HCT116 (cell line): ENCODE measurements around the gene TCF12. TPM values are rescaled to one million over a fixed set of nuclear protein-coding genes. Genes with fewer than 3 reads are reported as not detected.

Experiments
- ATAC-seq: fragments of 200-7000 bp; cut with Tn5 transposase; 2 replicates; pipeline ENCODE4 v1.9.1; 2020; ENCODE audit warnings: mild to moderate bottlenecking, moderate library complexity
- BruUV-seq: library from RNA; stranded (reverse); fragments of 400-500 nt; replicated peaks from 2 replicates; lab custom pipeline; 2021; lab: Mats Ljungman, UMichigan
- CTCF ChIA-PET: fragments of 300-600 bp; sonication (Branson Sonifier 250); formaldehyde crosslinking; loops from one replicate; lab custom pipeline; 2021; ENCODE audit warnings: antibody characterized with exemption; lab: Charles Lee
- POLR2A ChIA-PET: fragments of 300-600, 350-600 bp; sonication (Branson Sonifier 250); formaldehyde crosslinking; loops from one replicate; lab custom pipeline; 2021; ENCODE audit warnings: antibody characterized with exemption; lab: Charles Lee
- RAD21 ChIA-PET, 2 experiments: fragments of 300-600 bp; sonication (Branson Sonifier 250); formaldehyde crosslinking; loops; one replicate each; lab custom pipeline; 2023; ENCODE audit warnings: low total read pairs in 2 of 2; ENCODE audit not compliant: uncharacterized antibody in 2 of 2, unreplicated experiment in 2 of 2, low non-redundant PET in 1 of 2; lab: Charles Lee
- DNase-seq: peaks from one replicate; pipeline ENCODE4 v3.0.0-alpha.2; 2010; ENCODE audit warnings: low read depth, low spot score
- H2AFZ ChIP-seq: fragments of 200-600 bp; shearing (Covaris generic), sonication (generic); 2 replicates; pipeline ENCODE4 v1.6.1; 2017; ENCODE audit warnings: low read depth, mixed run types, mixed read lengths, antibody characterized with exemption, low read length; ENCODE audit not compliant: poor library complexity, severe bottlenecking
- H3K27ac ChIP-seq: 2 replicates; pipeline ENCODE4 v1.5.1; 2012; ENCODE audit warnings: low read depth, low read length
- H3K27me3 ChIP-seq: fragments of 200-600 bp; sonication (generic); 2 replicates; pipeline ENCODE4 v1.6.1; 2016; ENCODE audit warnings: mixed run types, low read length, mixed read lengths; ENCODE audit not compliant: insufficient read depth
- H3K36me3 ChIP-seq, 2 experiments: fragments of 200-500 bp in 1 of 2; fragments of 200-600 bp in 1 of 2; sonication (Bioruptor generic) in 1 of 2; sonication (generic) in 1 of 2; 2 replicates each; pipeline versions ENCODE4 v1.5.1 to v1.6.1; 2014 to 2016; ENCODE audit warnings: low read length in 2 of 2, inconsistent platforms in 1 of 2, mixed read lengths in 1 of 2, mixed run types in 1 of 2; ENCODE audit not compliant: insufficient read depth in 2 of 2, control insufficient read depth in 1 of 2
- H3K4me1 ChIP-seq, 2 experiments: fragments of 200-600 bp in 1 of 2; sonication (generic) in 1 of 2; 2 replicates each; pipeline versions ENCODE4 v1.5.1 to v1.6.1; 2012 to 2017; ENCODE audit warnings: low read length in 2 of 2, inconsistent platforms in 1 of 2, mild to moderate bottlenecking in 1 of 2, mixed read lengths in 1 of 2, mixed run types in 1 of 2, moderate library complexity in 1 of 2; ENCODE audit not compliant: insufficient read depth in 2 of 2, control insufficient read depth in 1 of 2
- H3K4me2 ChIP-seq: fragments of 200-600 bp; sonication (generic); 2 replicates; pipeline ENCODE4 v1.6.1; 2017; ENCODE audit warnings: mixed run types, low read length, mixed read lengths
- H3K4me3 ChIP-seq, 2 experiments: fragments of 200-600 bp in 1 of 2; sonication (generic) in 1 of 2; replicated peaks in 1 of 2; 2 replicates each; pipeline ENCODE4 v1.5.1; 2011 to 2016; ENCODE audit warnings: low read length in 2 of 2, control low read depth in 1 of 2, low read depth in 1 of 2, mild to moderate bottlenecking in 1 of 2, mixed read lengths in 1 of 2, mixed run types in 1 of 2
- H3K79me2 ChIP-seq: fragments of 200-600 bp; sonication (generic); 2 replicates; pipeline ENCODE4 v1.6.1; 2017; ENCODE audit warnings: mild to moderate bottlenecking, mixed run types, low read length, moderate library complexity, mixed read lengths; ENCODE audit not compliant: insufficient read depth
- H3K9ac ChIP-seq: fragments of 200-600 bp; sonication (generic); 2 replicates; pipeline ENCODE4 v1.6.1; 2016; ENCODE audit warnings: low read length, mixed read lengths
- H3K9me2 ChIP-seq: fragments of 200-600 bp; sonication (generic), shearing (Covaris generic); 2 replicates; pipeline ENCODE4 v1.6.1; 2017; ENCODE audit warnings: mixed run types, mild to moderate bottlenecking, moderate library complexity; ENCODE audit not compliant: insufficient read depth
- H3K9me3 ChIP-seq, 2 experiments: fragments of 200-500 bp in 1 of 2; fragments of 200-600 bp in 1 of 2; sonication (Bioruptor generic) in 1 of 2; sonication (generic) in 1 of 2; 2 replicates each; pipeline ENCODE4 v1.6.1; 2014 to 2017; ENCODE audit warnings: low read length in 2 of 2, mixed read lengths in 2 of 2, inconsistent platforms in 1 of 2, low read depth in 1 of 2, mild to moderate bottlenecking in 1 of 2, mixed run types in 1 of 2, moderate library complexity in 1 of 2; ENCODE audit not compliant: control insufficient read depth in 1 of 2, insufficient read depth in 1 of 2
- H4K20me1 ChIP-seq: fragments of 200-600 bp; sonication (generic), shearing (Covaris generic); 2 replicates; pipeline ENCODE4 v1.6.1; 2017; ENCODE audit warnings: mixed run types, mild to moderate bottlenecking, moderate library complexity; ENCODE audit not compliant: insufficient read depth
- ATF3 ChIP-seq: IDR thresholded peaks from 2 replicates; pipeline ENCODE4 v1.6.1; 2012
- CEBPB ChIP-seq: IDR thresholded peaks from 2 replicates; pipeline ENCODE4 v1.6.1; 2012; ENCODE audit warnings: low read depth
- EGR1 ChIP-seq: IDR thresholded peaks from 2 replicates; pipeline ENCODE4 v1.6.1; 2012; ENCODE audit warnings: low read depth
- ELF1 ChIP-seq: IDR thresholded peaks from 2 replicates; pipeline ENCODE4 v1.6.1; 2012; ENCODE audit warnings: low read depth, borderline replicate concordance
- EZH2 ChIP-seq: fragments of 200-600 bp; sonication (generic); IDR thresholded peaks from 2 replicates; pipeline ENCODE4 v1.6.1; 2017; ENCODE audit warnings: antibody characterized with exemption, mixed run types
- EZH2phosphoT487 ChIP-seq: fragments of 200-600 bp; IDR thresholded peaks from 2 replicates; pipeline ENCODE4 v1.6.1; 2018; ENCODE audit warnings: antibody characterized with exemption, borderline replicate concordance
- JUND ChIP-seq: IDR thresholded peaks from 2 replicates; pipeline ENCODE4 v1.6.1; 2012
- POLR2A ChIP-seq: IDR thresholded peaks from 2 replicates; pipeline ENCODE4 v1.7.0; 2011; ENCODE audit warnings: borderline replicate concordance; ENCODE audit not compliant: insufficient read depth, insufficient read length; ENCODE audit errors: extremely low read depth
- POLR2AphosphoS5 ChIP-seq: IDR thresholded peaks from 2 replicates; pipeline ENCODE4 v1.6.1; 2011; ENCODE audit warnings: mild to moderate bottlenecking, low read depth, low read length, moderate library complexity
- REST ChIP-seq: IDR thresholded peaks from 2 replicates; pipeline ENCODE4 v1.6.1; 2012; ENCODE audit warnings: low read depth
- SP1 ChIP-seq: IDR thresholded peaks from 2 replicates; pipeline ENCODE4 v1.6.1; 2012; ENCODE audit warnings: low read depth
- SRF ChIP-seq: IDR thresholded peaks from 2 replicates; pipeline ENCODE4 v1.6.1; 2012; ENCODE audit warnings: low read depth
- TCF7L2 ChIP-seq: IDR thresholded peaks from 2 replicates; pipeline ENCODE4 v1.7.0; 2011; ENCODE audit warnings: borderline replicate concordance, inconsistent platforms; ENCODE audit not compliant: insufficient read depth, insufficient read length; ENCODE audit errors: extremely low read depth
- ZBTB33 ChIP-seq: IDR thresholded peaks from 2 replicates; pipeline ENCODE4 v1.6.1; 2011; ENCODE audit warnings: mild to moderate bottlenecking, low read length, moderate library complexity; ENCODE audit not compliant: insufficient replicate concordance; ENCODE audit errors: extremely low read depth
- ZNF274 ChIP-seq: fragments of 200-500 bp; sonication (Bioruptor generic); IDR thresholded peaks from 2 replicates; pipeline ENCODE4 v1.6.1; 2014; ENCODE audit warnings: mild to moderate bottlenecking, low read depth, low read length, inconsistent platforms
- intact Hi-C: fragments of 100-400 bp; cut with micrococcal nuclease; formaldehyde crosslinking; loops from 2 replicates; pipeline ENCODE4 v1.10.0; 2022
- total RNA-seq: library from RNA; stranded (reverse); gene quantifications from one replicate; pipeline ENCODE4 v1.2.1, GENCODE V29; 2021; ENCODE audit not compliant: unreplicated experiment

The TCF12 gene
- total RNA-seq, 1 experiment from 2014 or later = 71.6 TPM

GRCh38 chr15:56967336-56967735 is 48.9 kb downstream of the TCF12 start:
- H3K4me3 ChIP-seq = no peak overlapping the region
- no peaks in the 10 kb centered on the region for H3K9me2 ChIP-seq
- ChIA-PET POLR2A (no interaction called here), RAD21 (no interaction called here)
- no peak overlapping the region for H3K27ac ChIP-seq
- peaks cover 0 to 9% of the 10 kb centered on the region in 2 experiments; a peak in 3 of 4 replicates for H3K4me1 ChIP-seq
- H3K27me3 ChIP-seq = no peaks in the 10 kb centered on the region
- no peak overlapping the region for H2AFZ ChIP-seq
- TF ChIP-seq EGR1 = no peak
- TF ChIP-seq SRF = no peak
- TF ChIP-seq ZBTB33 = no peak
- no peak for TF ChIP-seq ELF1
- TF ChIP-seq CEBPB = no peak
- TF ChIP-seq EZH2 = no peak
- no peak for TF ChIP-seq JUND
- TF ChIP-seq POLR2A = no peak
- TF ChIP-seq ATF3 = no peak
- no peak for TF ChIP-seq EZH2phosphoT487
- TF ChIP-seq TCF7L2 = no peak
- TF ChIP-seq POLR2AphosphoS5 = no peak
- TF ChIP-seq ZNF274 = no peak
- TF ChIP-seq SP1 = no peak
- TF ChIP-seq REST = no peak
- TF ChIP-seq, all 23 proteins: peak for 0
- CTCF ChIA-PET = no interaction called here
- BruUV-seq = no TSS peak
- H3K9me3 ChIP-seq = no peaks in the 10 kb centered on the region
- H3K36me3 ChIP-seq = no peaks in the 10 kb centered on the region
- no peak overlapping the region for H3K9ac ChIP-seq
- intact Hi-C loops = no loop called here
- no peak overlapping the region for H3K4me2 ChIP-seq
- ATAC-seq (no peak), DNase-seq (no peak)
- peaks cover 7% of the 10 kb centered on the region; the same call in 1 of the 2 replicates for H4K20me1 ChIP-seq
- H3K79me2 ChIP-seq = peaks cover 92% of the 10 kb centered on the region
